ENCODE data around the gene CDH12.
"Not testable (repeated sequence)": the region's sequence is repeated elsewhere in the genome, so short reads cannot be mapped to it uniquely, and the experiment has no call there.

GRCh38 chr5:22187632-22188228, 665.4 kb downstream of the CDH12 start:
- not testable (repeated sequence) for TF ChIP-seq TAF1 (conservative IDR thresholded peaks at IDR 0.05); CTCF (IDR thresholded peaks at IDR 0.05; ENCODE audit: low read depth, low read length, missing input control); EGR1 (IDR thresholded peaks at IDR 0.05; ENCODE audit: low read depth in 2 of 2); HNF4A (conservative IDR thresholded peaks at IDR 0.05); MAX (IDR thresholded peaks at IDR 0.05); FOXA1 (IDR thresholded peaks at IDR 0.05); NR2F2 (IDR thresholded peaks at IDR 0.05); ATF3 (IDR thresholded peaks at IDR 0.05); RAD21 (IDR thresholded peaks at IDR 0.05); RXRA (IDR thresholded peaks at IDR 0.05)
